GM12878 (cell line): ENCODE measurements around the gene IGFL3. TPM values are rescaled to one million over a fixed set of nuclear protein-coding genes. Genes with fewer than 3 reads are reported as not detected.

ENCODE experiments used
- ATAC-seq: fragments of 200-7000 bp; cut with Tn5 transposase; 3 replicates; pipeline ENCODE4 v1.9.1; 2020; ENCODE audit warnings: mild to moderate bottlenecking, moderate library complexity
- BruUV-seq: library from RNA; stranded (reverse); fragments of 400-500 nt; replicated peaks from 2 replicates; lab custom pipeline; 2021; lab: Mats Ljungman, UMichigan
- CTCF ChIA-PET: fragments of 300-600 bp; sonication (Branson Sonifier 250); formaldehyde crosslinking; extraction: SDS; loops from one replicate; lab custom pipeline; 2021; ENCODE audit warnings: inconsistent platforms; lab: Yijun Ruan, JAX
- POLR2A ChIA-PET: fragments of 350-600 bp; formaldehyde crosslinking; extraction: SDS; loops from one replicate; lab custom pipeline; 2021; ENCODE audit warnings: inconsistent platforms; lab: Charles Lee
- RAD21 ChIA-PET: fragments of 300-600 bp; sonication (Branson Sonifier 250); formaldehyde crosslinking; loops from one replicate; lab custom pipeline; 2023; ENCODE audit warnings: antibody characterized with exemption; ENCODE audit not compliant: unreplicated experiment; lab: Charles Lee
- SMC1A ChIA-PET: fragments of 300-600 bp; sonication (Branson Sonifier 250); formaldehyde crosslinking; loops from one replicate; lab custom pipeline; 2023; ENCODE audit not compliant: unreplicated experiment, uncharacterized antibody; lab: Charles Lee
- DNase-seq: peaks from one replicate; pipeline ENCODE4 v3.0.0-alpha.2; 2011; ENCODE audit warnings: low read depth, low spot score
- FAIRE-seq: peaks from 3 replicates; lab custom pipeline; 2011; peaks lifted over from hg19 to GRCh38; lab: Jason Lieb, UNC
- H2AFZ ChIP-seq: 2 replicates; pipeline ENCODE4 v1.6.0; 2011; ENCODE audit warnings: low read depth, low read length, control low read depth; ENCODE audit not compliant: control insufficient read depth
- H3K27ac ChIP-seq: 2 replicates; pipeline ENCODE4 v1.5.1; 2011; ENCODE audit warnings: control low read depth; ENCODE audit not compliant: control insufficient read depth, insufficient read depth
- H3K27me3 ChIP-seq, 2 experiments: replicated peaks in 1 of 2; 2 replicates each; pipeline versions ENCODE4 v1.6.0 to v1.6.1; 2011; ENCODE audit warnings: low read length in 1 of 2; ENCODE audit not compliant: control insufficient read depth in 2 of 2, insufficient read depth in 2 of 2
- H3K36me3 ChIP-seq, 2 experiments: 2 replicates each; pipeline ENCODE4 v1.5.1; 2011; ENCODE audit warnings: low read length in 1 of 2; ENCODE audit not compliant: control insufficient read depth in 2 of 2, insufficient read depth in 2 of 2
- H3K4me1 ChIP-seq: 2 replicates; pipeline ENCODE4 v1.6.1; 2011; ENCODE audit warnings: mild to moderate bottlenecking, low read length, moderate library complexity, mixed read lengths; ENCODE audit not compliant: control insufficient read depth, insufficient read depth
- H3K4me2 ChIP-seq: 2 replicates; pipeline ENCODE4 v1.6.0; 2011; ENCODE audit warnings: control low read depth; ENCODE audit not compliant: control insufficient read depth, insufficient read depth
- H3K4me3 ChIP-seq: fragments of 200-600 bp; sonication (generic); 2 replicates; pipeline ENCODE4 v1.5.1; 2016
- H3K79me2 ChIP-seq: 2 replicates; pipeline ENCODE4 v1.6.0; 2011; ENCODE audit warnings: low read length; ENCODE audit not compliant: control insufficient read depth, insufficient read depth
- H3K9ac ChIP-seq: 2 replicates; pipeline ENCODE4 v1.8.0; 2011; ENCODE audit warnings: low read length, control low read depth, mixed read lengths; ENCODE audit not compliant: control insufficient read depth, insufficient read depth
- H3K9me3 ChIP-seq: replicated peaks from 3 replicates; pipeline ENCODE4 v1.5.1; 2011; ENCODE audit warnings: mild to moderate bottlenecking, low read length; ENCODE audit not compliant: control insufficient read depth, insufficient read depth
- H4K20me1 ChIP-seq: 2 replicates; pipeline ENCODE4 v1.6.0; 2011; ENCODE audit not compliant: control insufficient read depth, insufficient read depth
- ASH2L ChIP-seq: fragments of 300-600, 200-600 bp; sonication (generic); IDR thresholded peaks from 2 replicates; pipeline ENCODE4 v1.6.1; 2017; ENCODE audit warnings: low read depth, mild to moderate bottlenecking, borderline replicate concordance
- ATF3 ChIP-seq: IDR thresholded peaks from 2 replicates; pipeline ENCODE4 v1.6.1; 2011; ENCODE audit warnings: low read depth, mild to moderate bottlenecking, low read length, moderate library complexity, borderline replicate concordance; ENCODE audit errors: extremely low read depth
- JUNB ChIP-seq: IDR thresholded peaks from 2 replicates; pipeline ENCODE4 v1.6.1; 2016; ENCODE audit warnings: antibody characterized with exemption, mild to moderate bottlenecking
- PKNOX1 ChIP-seq: fragments of 450-650 bp; IDR thresholded peaks from 2 replicates; pipeline ENCODE4 v1.6.1; 2016; ENCODE audit warnings: mild to moderate bottlenecking
- RELA ChIP-seq: fragments of 450-650 bp; IDR thresholded peaks from 2 replicates; pipeline ENCODE4 v1.8.0; 2014; ENCODE audit warnings: borderline replicate concordance; ENCODE audit not compliant: partially characterized antibody
- USF1 ChIP-seq: IDR thresholded peaks from 2 replicates; pipeline ENCODE4 v1.6.1; 2011; ENCODE audit warnings: borderline replicate concordance, low read depth, mild to moderate bottlenecking, moderate library complexity, mixed read lengths, low read length; ENCODE audit not compliant: insufficient read depth; ENCODE audit errors: extremely low read length
- YBX1 ChIP-seq: fragments of 450-650 bp; IDR thresholded peaks from 2 replicates; pipeline ENCODE4 v1.6.1; 2016; ENCODE audit warnings: antibody characterized with exemption
- ZBED1 ChIP-seq: IDR thresholded peaks from 2 replicates; pipeline ENCODE4 v1.6.1; 2016; ENCODE audit warnings: borderline replicate concordance
- ZBTB11 ChIP-seq: fragments of 450-650 bp; formaldehyde crosslinking; IDR thresholded peaks from 2 replicates; pipeline ENCODE4 v1.5.0; 2022; ENCODE audit warnings: mild to moderate bottlenecking, missing genetic modification characterization
- ZNF592 ChIP-seq: fragments of 450-650 bp; IDR thresholded peaks from 2 replicates; pipeline ENCODE4 v1.6.1; 2017; ENCODE audit warnings: mild to moderate bottlenecking, moderate library complexity
- WGBS: methylation state at CpG from one replicate; pipeline ENCODE4 v1.1.6; 2016; ENCODE audit warnings: low lambda C conversion rate; ENCODE audit not compliant: insufficient replicate concordance, insufficient coverage; ENCODE audit errors: missing lambda C conversion rate; 5-methylcytosine and 5-hydroxymethylcytosine counted together
- in situ Hi-C: fragments of 300-500 bp; cut with MboI; formaldehyde crosslinking; loops from 9 replicates; pipeline ENCODE4 v1.14.3; 2018; ENCODE audit warnings: mixed read lengths
- intact Hi-C: fragments of 100-400 bp; cut with micrococcal nuclease; formaldehyde crosslinking; loops from one replicate; pipeline ENCODE4 v1.14.2; 2022; ENCODE audit not compliant: unreplicated experiment
- polyA plus RNA-seq, 11 experiments: library from polyadenylated mRNA; depleted of rRNA in 4 of 11; unstranded in 6 of 11; stranded (reverse) in 5 of 11; fragments of >200 nt; fragmentation: Nextera tagmentation in 4 of 11; fragmentation: Illumina TruSeq in 1 of 11; extraction: Ambion mirVana in 4 of 11; extraction: Trizol in 1 of 11; gene quantifications; 1 replicate in 1 of 11; 2 replicates in 10 of 11; pipeline versions ENCODE4 v1.2.1 to v1.2.3, GENCODE V29; 2011 to 2016; ENCODE audit warnings: inconsistent platforms in 2 of 11, missing spikeins in 2 of 11, low read depth in 1 of 11
- total RNA-seq, 4 experiments: library from RNA; depleted of rRNA in 3 of 4; stranded (reverse); fragments of >200 nt in 3 of 4; fragmentation: Illumina TruSeq in 1 of 4; extraction: Trizol in 1 of 4; gene quantifications; 2 replicates each; pipeline versions ENCODE4 v1.2.1 to v1.2.3, GENCODE V29; 2013 to 2021

IGFL3 gene
- total and polyA plus RNA-seq, 10 of the 15 experiments (the other 5 are each of a cell fraction or from before 2014, with no cell fraction given): not detected

GRCh38 chr19:46100344-46100743, 24.1 kb downstream of the IGFL3 start (continued):
- no peak for TF ChIP-seq JUNB

GRCh38 chr19:46090444-46090843, 34.0 kb downstream of the IGFL3 start:
- H4K20me1 ChIP-seq: no peaks in the 10 kb centered on the region
- no peaks in the 10 kb centered on the region for H3K79me2 ChIP-seq
- no peaks in the 10 kb centered on the region; a peak in 1 of 4 replicates for H3K27me3 ChIP-seq
- H3K4me3 ChIP-seq: no peak overlapping the region
- peaks cover 1% of the 10 kb centered on the region; the same call in 1 of the 3 replicates for H3K9me3 ChIP-seq
- ChIA-PET SMC1A (no interaction called here), RAD21 (interaction anchor here (1.4 kb wide), 1 partner anchor 9 kb away, joined by 3 read pairs; no protein-coding TSS in a partner anchor), CTCF (interaction anchor here (0.7 to 0.9 kb wide), 2 partner anchors 8 to 164 kb away, joined by 3 read pairs; no protein-coding TSS in a partner anchor), POLR2A (interaction anchor here (0.5 kb wide), 1 partner anchor 257 kb away, joined by 4 read pairs; no protein-coding TSS in a partner anchor)
- in situ Hi-C loops: no loop called here
- no peak overlapping the region for H3K4me2 ChIP-seq
- no peaks in the 10 kb centered on the region for H3K36me3 ChIP-seq
- no peak overlapping the region for H3K9ac ChIP-seq
- intact Hi-C loops: no loop called here
- ATAC-seq: no peak
- H2AFZ ChIP-seq: no peak overlapping the region
- no peak for FAIRE-seq
- H3K27ac ChIP-seq: no peak overlapping the region
- BruUV-seq: no TSS peak
- no peak for DNase-seq
- 65% methylated on average over 5 of the region's 5 CpGs for WGBS
- no peaks in the 10 kb centered on the region for H3K4me1 ChIP-seq
- TF ChIP-seq ASH2L (no peak), PKNOX1 (no peak), ATF3 (no peak), RELA (no peak), ZNF592 (no peak), USF1 (no peak), ZBED1 (no peak), YBX1 (no peak), ZBTB11 (CRISPR knock-in tag) (no peak)
